Neuronal stem cell (in vitro differentiated cells): ENCODE measurements around the gene VDAC2. TPM values are rescaled to one million over a fixed set of nuclear protein-coding genes. Genes with fewer than 3 reads are reported as not detected.
A peak's percentile ranks its signal among the peaks of the same experiment; 100 is the strongest.

Source experiments
- DNase-seq: peaks from one replicate; pipeline ENCODE4 v3.0.0-alpha.2; 2013; ENCODE audit warnings: low spot score
- H2AFZ ChIP-seq: one replicate; pipeline ENCODE4 v1.6.1; 2013; ENCODE audit warnings: mild to moderate bottlenecking, low read length, inconsistent platforms
- H2AK5ac ChIP-seq: 2 replicates; pipeline ENCODE4 v1.6.1; 2013; ENCODE audit warnings: low read depth, mild to moderate bottlenecking, inconsistent platforms, low read length, moderate library complexity, mixed read lengths
- H2BK120ac ChIP-seq: 2 replicates; pipeline ENCODE4 v1.6.1; 2013; ENCODE audit warnings: low read depth, mild to moderate bottlenecking, inconsistent platforms, low read length, moderate library complexity, mixed read lengths
- H2BK12ac ChIP-seq: one replicate; pipeline ENCODE4 v1.6.1; 2013; ENCODE audit warnings: low read length, inconsistent platforms
- H2BK15ac ChIP-seq: 2 replicates; pipeline ENCODE4 v1.6.1; 2013; ENCODE audit warnings: mild to moderate bottlenecking, low read length, inconsistent platforms, mixed read lengths
- H2BK5ac ChIP-seq: one replicate; pipeline ENCODE4 v1.6.1; 2013; ENCODE audit warnings: inconsistent platforms, mild to moderate bottlenecking, low read length, moderate library complexity
- H3K14ac ChIP-seq: one replicate; pipeline ENCODE4 v1.6.1; 2013; ENCODE audit warnings: low read length, inconsistent platforms
- H3K18ac ChIP-seq: 2 replicates; pipeline ENCODE4 v1.6.1; 2013; ENCODE audit warnings: low read length, inconsistent platforms
- H3K23ac ChIP-seq: 2 replicates; pipeline ENCODE4 v1.6.1; 2013; ENCODE audit warnings: low read depth, mild to moderate bottlenecking, mixed read lengths, low read length, inconsistent platforms; ENCODE audit not compliant: poor library complexity
- H3K27ac ChIP-seq: replicated peaks from 3 replicates; pipeline ENCODE4 v1.5.1; 2013; ENCODE audit warnings: low read length, inconsistent platforms
- H3K27me3 ChIP-seq, 3 experiments: 2 replicates each; pipeline ENCODE4 v1.6.1; 2013; ENCODE audit warnings: low read length in 3 of 3, mild to moderate bottlenecking in 2 of 3, inconsistent platforms in 1 of 3, low read depth in 1 of 3, mixed read lengths in 1 of 3, moderate library complexity in 1 of 3; ENCODE audit not compliant: control insufficient read depth in 3 of 3, insufficient read depth in 3 of 3
- H3K36me3 ChIP-seq, 2 donors: replicated peaks in 1 of 2; 2 replicates each; pipeline ENCODE4 v1.6.1; 2013; ENCODE audit warnings: low read length in 2 of 2; ENCODE audit not compliant: control insufficient read depth in 2 of 2, insufficient read depth in 2 of 2
- H3K4ac ChIP-seq: 2 replicates; pipeline ENCODE4 v1.6.1; 2013; ENCODE audit warnings: inconsistent platforms, mild to moderate bottlenecking, low read length, moderate library complexity
- H3K4me1 ChIP-seq, 2 donors: 1 replicate in 1 of 2; 2 replicates in 1 of 2; pipeline ENCODE4 v1.6.1; 2013; ENCODE audit warnings: low read length in 2 of 2, low read depth in 1 of 2; ENCODE audit not compliant: control insufficient read depth in 2 of 2, insufficient read depth in 1 of 2
- H3K4me2 ChIP-seq: one replicate; pipeline ENCODE4 v1.6.1; 2013; ENCODE audit warnings: mild to moderate bottlenecking, low read length, inconsistent platforms; ENCODE audit not compliant: insufficient read depth, poor library complexity, severe bottlenecking
- H3K4me3 ChIP-seq, 2 donors: 2 replicates each; pipeline ENCODE4 v1.5.1; 2013; ENCODE audit warnings: low read length in 2 of 2, mild to moderate bottlenecking in 2 of 2, inconsistent platforms in 1 of 2, moderate library complexity in 1 of 2
- H3K79me1 ChIP-seq: one replicate; pipeline ENCODE4 v1.6.1; 2013; ENCODE audit warnings: low read depth, mild to moderate bottlenecking, inconsistent platforms, low read length, moderate library complexity
- H3K9ac ChIP-seq: one replicate; pipeline ENCODE4 v1.6.1; 2013; ENCODE audit warnings: mild to moderate bottlenecking, low read depth, low read length, inconsistent platforms; ENCODE audit not compliant: poor library complexity
- H3K9me3 ChIP-seq, 2 donors: replicated peaks in 1 of 2; 2 replicates each; pipeline versions ENCODE3 to v1.6.1; 2013; ENCODE audit warnings: low read length in 2 of 2, mild to moderate bottlenecking in 2 of 2, inconsistent platforms in 1 of 2, low read depth in 1 of 2, mixed read lengths in 1 of 2, moderate library complexity in 1 of 2; ENCODE audit not compliant: control insufficient read depth in 2 of 2, insufficient read depth in 1 of 2
- H4K8ac ChIP-seq: one replicate; pipeline ENCODE4 v1.6.1; 2013; ENCODE audit warnings: low read depth, mild to moderate bottlenecking, inconsistent platforms, low read length, moderate library complexity
- H4K91ac ChIP-seq: one replicate; pipeline ENCODE4 v1.6.1; 2013; ENCODE audit warnings: low read length, low read depth, mild to moderate bottlenecking, inconsistent platforms; ENCODE audit not compliant: poor library complexity
- WGBS, 2 donors: extraction: QIAGEN DNeasy Blood & Tissue Kit; methylation state at CpG; one replicate each; pipeline ENCODE4 v1.1.7; 2013; ENCODE audit warnings: missing lambda C conversion rate in 2 of 2, mixed read lengths in 1 of 2; ENCODE audit not compliant: insufficient read length in 2 of 2, insufficient replicate concordance in 1 of 2; ENCODE audit errors: extremely low coverage in 2 of 2; 5-methylcytosine and 5-hydroxymethylcytosine counted together
- polyA plus RNA-seq, 2 experiments: library from polyadenylated mRNA; stranded (reverse); fragments of 200-250 nt; gene quantifications; one replicate each; pipeline ENCODE4 v1.2.3, GENCODE V29; 2013

VDAC2 gene
- 164 TPM for polyA plus RNA-seq (2013, experiment 1 of 2)
- 167 TPM for polyA plus RNA-seq (2013, experiment 2 of 2)

- DNase-seq, result peak; percentile 89
- Histone ChIP-seq H3K14ac (peak within 1 kb of the TSS; percentile 100), H3K27ac (peak within 1 kb of the TSS; percentile 97), H4K91ac (peak within 1 kb of the TSS; percentile 97), H3K36me3 (peaks cover 4 to 37% of the 10 kb centered on the region in 2 donors), H2AK5ac (peak within 1 kb of the TSS; percentile 98), H2BK120ac (peak within 1 kb of the TSS; percentile 95), H3K79me1 (peaks cover 7% of the 10 kb centered on the region), H3K4ac (peak within 1 kb of the TSS; percentile 96), H3K4me1 (peaks cover 7 to 10% of the 10 kb centered on the region in 2 donors), H2AFZ (peak within 1 kb of the TSS; percentile 96), H3K27me3 (no peaks in the 10 kb centered on the region), H3K9ac (peak within 1 kb of the TSS; percentile 99), H3K4me2 (peak within 1 kb of the TSS; percentile 95), H2BK12ac (peak within 1 kb of the TSS; percentile 93), H2BK15ac (peak within 1 kb of the TSS; percentile 91), H3K4me3 (peak within 1 kb of the TSS; percentile 79 to 100), H4K8ac (peak within 1 kb of the TSS; percentile 99), H2BK5ac (peak within 1 kb of the TSS; percentile 95), H3K18ac (peak within 1 kb of the TSS; percentile 100), H3K23ac (peak within 1 kb of the TSS; percentile 99), H3K9me3 (no peaks in the 10 kb centered on the region)
- no CpG with 5 or more reads among the region's 80 CpGs for WGBS, 2 donors
Measured at GRCh38 chr10:75210282-75211006, at the start of gene VDAC2. Gene VDAC2 (plus strand): TSS chr10:75210796. CDS start chr10:75211159, 363 bp downstream.

DNA sequence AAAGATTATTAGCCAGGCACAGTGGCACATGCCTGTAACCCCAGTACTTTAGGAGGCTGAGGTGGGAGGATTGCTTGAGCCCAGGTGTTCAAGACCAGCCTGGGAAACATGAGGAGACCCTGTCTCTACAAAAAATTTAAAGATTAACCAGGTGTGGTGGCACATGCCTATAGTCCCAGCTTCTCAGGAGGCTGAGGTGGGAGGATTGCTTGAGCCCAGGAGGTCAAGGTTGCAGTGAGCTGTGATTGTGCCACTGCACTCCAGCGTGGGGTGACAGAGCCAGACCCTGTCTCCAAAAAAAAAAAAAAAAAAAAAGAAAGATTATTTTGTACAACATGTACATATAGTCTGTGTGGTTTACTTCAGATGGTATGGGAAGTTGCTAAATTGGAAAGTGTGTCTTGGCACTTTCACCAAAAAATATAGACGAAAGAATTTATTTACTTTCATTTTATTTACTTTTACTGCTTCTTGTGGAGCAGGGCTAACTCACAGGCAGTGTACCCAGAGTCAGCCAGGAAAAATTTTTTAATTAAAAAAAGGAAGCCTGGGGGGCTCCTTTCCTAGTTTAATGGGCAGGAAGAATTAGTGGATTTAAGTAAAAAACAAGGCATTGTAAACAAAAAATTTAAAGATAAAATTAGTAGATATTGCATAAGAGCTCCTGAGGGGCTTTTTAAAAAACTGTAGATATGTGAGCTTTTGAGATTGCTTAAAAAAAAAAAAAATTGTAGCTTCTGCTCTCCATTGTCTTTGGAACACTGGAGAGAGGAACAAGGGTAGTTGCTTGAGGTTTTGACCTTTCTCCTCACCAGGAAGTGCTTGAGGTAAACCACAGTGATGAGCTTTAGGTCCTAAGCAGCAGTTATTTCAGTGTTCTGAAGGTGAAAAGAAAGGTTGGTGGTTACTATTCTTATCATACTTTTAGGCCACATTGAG, 44.6 kb upstream of the VDAC2 start:
- no peak overlapping the region for H3K14ac ChIP-seq
- H3K4ac ChIP-seq, result no peak overlapping the region
- H4K8ac ChIP-seq, result no peak overlapping the region
- no peak overlapping the region for H3K4me3 ChIP-seq
- H2AK5ac ChIP-seq, result no peak overlapping the region
- no peak overlapping the region for H3K4me2 ChIP-seq
- DNase-seq, result no peak
- no peaks in the 10 kb centered on the region for H3K9me3 ChIP-seq
- H3K36me3 ChIP-seq, result peaks cover 4 to 35% of the 10 kb centered on the region in 2 donors
- H3K27ac ChIP-seq, result no peak overlapping the region
- no peak overlapping the region for H2BK15ac ChIP-seq
- no peak overlapping the region for H4K91ac ChIP-seq
- H2BK120ac ChIP-seq, result no peak overlapping the region
- no peaks in the 10 kb centered on the region for H3K27me3 ChIP-seq
- no peak overlapping the region for H3K9ac ChIP-seq
- H3K4me1 ChIP-seq, result no peaks in the 10 kb centered on the region
- no peak overlapping the region for H3K18ac ChIP-seq
- H2AFZ ChIP-seq, result no peak overlapping the region
- no peak overlapping the region for H3K23ac ChIP-seq
- no CpG with 5 or more reads among the region's 2 CpGs for WGBS, 2 donors
- no peak overlapping the region for H2BK12ac ChIP-seq
- H2BK5ac ChIP-seq, result no peak overlapping the region
- peaks cover 4% of the 10 kb centered on the region for H3K79me1 ChIP-seq

DNA sequence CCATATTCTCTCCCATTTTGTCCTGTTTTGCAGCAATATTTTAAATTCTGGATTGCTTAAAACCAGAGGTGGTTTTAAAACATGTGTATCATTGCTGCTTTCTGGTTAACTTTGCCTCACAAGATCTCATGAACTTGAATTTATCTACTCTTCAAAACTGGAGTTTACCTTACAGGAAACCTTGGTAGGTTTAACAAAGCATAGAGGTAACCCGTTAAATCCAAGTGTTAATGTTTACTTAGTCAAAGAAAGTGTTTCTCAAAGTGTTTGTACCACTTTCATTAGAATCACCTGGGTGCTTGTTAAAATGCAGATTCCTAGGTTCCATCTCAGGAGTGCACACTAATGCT, 44.0 kb upstream of the VDAC2 start:
- Histone ChIP-seq H3K4me2 (no peak overlapping the region), H3K9me3 (no peaks in the 10 kb centered on the region), H3K27ac (no peak overlapping the region), H2BK12ac (no peak overlapping the region), H4K91ac (no peak overlapping the region), H2AK5ac (no peak overlapping the region), H3K4me1 (no peaks in the 10 kb centered on the region), H3K23ac (no peak overlapping the region), H3K18ac (no peak overlapping the region), H3K4me3 (no peak overlapping the region), H2AFZ (no peak overlapping the region), H3K36me3 (peaks cover 4 to 35% of the 10 kb centered on the region in 2 donors), H4K8ac (no peak overlapping the region), H3K79me1 (peaks cover 4% of the 10 kb centered on the region), H2BK120ac (no peak overlapping the region), H2BK5ac (no peak overlapping the region), H3K9ac (no peak overlapping the region), H3K14ac (no peak overlapping the region), H2BK15ac (no peak overlapping the region), H3K27me3 (no peaks in the 10 kb centered on the region), H3K4ac (no peak overlapping the region)
- no peak for DNase-seq
- no CpG with 5 or more reads among the region's 1 CpG for WGBS, 2 donors

- H4K8ac ChIP-seq, result no peak overlapping the region
- H3K79me1 ChIP-seq, result peaks cover 2% of the 10 kb centered on the region
- H2AK5ac ChIP-seq, result no peak overlapping the region
- H3K14ac ChIP-seq, result no peak overlapping the region
- no peaks in the 10 kb centered on the region for H3K27me3 ChIP-seq
- H2BK12ac ChIP-seq, result no peak overlapping the region
- H3K36me3 ChIP-seq, result peaks cover 4 to 42% of the 10 kb centered on the region in 2 donors
- no peak overlapping the region for H3K4ac ChIP-seq
- WGBS, 2 donors, result no CpG with 5 or more reads among the region's 6 CpGs
- H3K9me3 ChIP-seq, result no peaks in the 10 kb centered on the region
- no peak overlapping the region for H2AFZ ChIP-seq
- no peak for DNase-seq
- no peak overlapping the region for H3K9ac ChIP-seq
- no peak overlapping the region for H2BK5ac ChIP-seq
- no peaks in the 10 kb centered on the region for H3K4me1 ChIP-seq
- no peak overlapping the region for H3K4me3 ChIP-seq
- H3K27ac ChIP-seq, result no peak overlapping the region
- no peak overlapping the region for H2BK15ac ChIP-seq
- H4K91ac ChIP-seq, result no peak overlapping the region
- no peak overlapping the region for H3K18ac ChIP-seq
- H3K23ac ChIP-seq, result no peak overlapping the region
- no peak overlapping the region for H2BK120ac ChIP-seq
- no peak overlapping the region for H3K4me2 ChIP-seq
Measured at GRCh38 chr10:75168275-75168674, 42.3 kb upstream of the VDAC2 start.
